ENCODE measurements around the gene GNG13. TPM values are rescaled to one million over a fixed set of nuclear protein-coding genes. Genes with fewer than 3 reads are reported as not detected.

The GNG13 gene
- total and polyA plus RNA-seq, 8 donors: not detected

DNA sequence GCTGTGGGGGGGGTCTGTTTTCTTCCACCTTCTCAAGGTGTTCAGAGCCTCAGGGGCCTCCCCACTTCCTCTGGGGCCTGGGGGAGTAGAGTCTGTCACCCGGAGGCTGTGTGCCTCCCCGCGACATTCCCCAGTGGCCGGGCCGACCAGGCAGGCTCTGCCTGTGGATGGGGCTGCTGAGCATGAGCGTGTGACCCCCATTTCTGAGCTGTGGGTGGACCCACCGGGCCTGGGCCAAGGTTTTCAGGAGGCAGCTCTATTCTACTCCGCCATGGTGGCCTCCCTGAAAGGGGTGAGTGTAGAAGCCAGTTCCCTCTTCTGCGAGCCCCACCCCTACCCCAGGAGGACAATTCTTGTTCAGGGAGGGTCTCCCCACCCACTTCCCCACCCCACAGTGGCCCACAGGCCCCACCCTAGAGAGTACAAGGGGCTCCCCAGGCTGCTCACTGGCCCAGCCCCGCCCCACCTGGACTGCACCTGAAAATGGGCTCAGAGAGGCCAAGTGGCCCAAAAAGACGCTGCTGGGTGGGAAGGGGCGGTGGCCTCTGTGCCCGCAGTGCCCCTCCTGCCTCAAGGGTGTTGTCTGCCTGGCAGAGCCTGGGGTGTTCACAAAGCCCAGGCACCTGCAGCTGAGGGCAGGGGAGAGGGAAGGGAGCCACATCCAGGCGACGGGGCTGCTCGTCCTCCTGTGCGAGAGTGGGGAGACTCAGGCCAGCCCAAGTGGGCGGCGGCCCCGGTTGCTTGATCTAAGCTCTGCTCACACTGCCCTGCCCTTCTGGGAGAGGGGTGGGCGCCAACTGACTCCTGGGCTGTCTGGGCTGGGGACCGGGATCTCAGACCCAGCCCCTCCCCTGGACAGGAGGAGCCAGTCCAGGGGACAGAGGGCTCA is 38.7 kb downstream of the GNG13 start:
- no peak overlapping the region for H3K27ac ChIP-seq
- no peak for TF ChIP-seq POLR2AphosphoS5 (IDR thresholded peaks at IDR 0.05)
- 49 to 75% (median 56%) methylated on average over 15 to 22 of the region's 22 CpGs for WGBS, 5 donors
- peaks cover 0 to 62% (median 8%) of the 10 kb centered on the region in 3 donors for H3K27me3 ChIP-seq
- H3K9me3 ChIP-seq: no peaks in the 10 kb centered on the region
- H3K4me1 ChIP-seq: peaks cover 0 to 16% (median 3%) of the 10 kb centered on the region in 4 donors
- peak in 1 of 2 donors; percentile 58 for DNase-seq
- intact Hi-C loops (cut with DNase I; ENCODE audit: low total_unique reads): no loop called here
- no peaks in the 10 kb centered on the region for H3K36me3 ChIP-seq
- no peak overlapping the region for H3K4me3 ChIP-seq

DNA sequence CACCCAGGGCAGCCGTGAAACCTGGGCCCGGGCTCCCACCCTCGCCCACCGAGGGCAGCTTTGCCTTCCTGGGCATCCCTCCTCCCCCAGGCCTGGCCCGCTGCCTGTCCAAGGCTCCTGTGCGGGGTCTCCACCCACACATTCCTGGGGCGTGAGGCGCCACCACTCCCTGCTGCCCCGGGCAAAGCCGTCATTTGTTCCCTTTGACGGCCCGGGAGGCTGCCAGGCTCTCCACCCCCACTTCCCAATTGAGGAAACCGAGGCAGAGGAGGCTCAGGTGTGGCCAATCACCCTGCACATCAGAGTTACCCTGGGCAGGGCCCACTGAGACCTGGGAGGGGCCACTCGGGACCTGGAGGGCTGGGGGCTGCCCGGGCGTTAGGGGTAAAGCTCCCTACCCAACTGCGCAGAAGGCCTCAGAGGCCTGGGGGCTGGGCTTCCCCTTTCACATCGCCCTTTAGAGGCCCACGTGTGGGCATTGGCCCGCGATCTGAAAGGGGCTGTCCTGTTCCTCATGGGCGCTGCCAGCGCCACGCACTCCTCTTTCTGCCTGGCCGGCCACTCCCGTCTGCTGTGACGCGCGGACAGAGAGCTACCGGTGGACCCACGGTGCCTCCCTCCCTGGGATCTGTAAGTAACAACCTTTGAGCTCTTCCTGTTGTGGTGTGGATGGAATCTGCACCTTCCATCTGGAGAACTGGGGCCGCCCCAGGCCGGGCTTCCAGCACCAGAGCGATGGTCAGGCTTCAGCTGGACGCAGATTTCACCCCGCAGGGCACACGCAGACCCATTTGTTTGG is 39.8 kb downstream of the GNG13 start, which contains the start of gene MSLN:
Gene MSLN, plus strand, starts transcription at position 190 of the 799 bp plus-strand sequence. CDS start 1,947 bp downstream, outside the sequence.
- TF ChIP-seq EP300 (IDR thresholded peaks at IDR 0.05): no peak
- TF ChIP-seq POLR2AphosphoS5 (IDR thresholded peaks at IDR 0.05): no peak
- TF ChIP-seq, protein P1, sequence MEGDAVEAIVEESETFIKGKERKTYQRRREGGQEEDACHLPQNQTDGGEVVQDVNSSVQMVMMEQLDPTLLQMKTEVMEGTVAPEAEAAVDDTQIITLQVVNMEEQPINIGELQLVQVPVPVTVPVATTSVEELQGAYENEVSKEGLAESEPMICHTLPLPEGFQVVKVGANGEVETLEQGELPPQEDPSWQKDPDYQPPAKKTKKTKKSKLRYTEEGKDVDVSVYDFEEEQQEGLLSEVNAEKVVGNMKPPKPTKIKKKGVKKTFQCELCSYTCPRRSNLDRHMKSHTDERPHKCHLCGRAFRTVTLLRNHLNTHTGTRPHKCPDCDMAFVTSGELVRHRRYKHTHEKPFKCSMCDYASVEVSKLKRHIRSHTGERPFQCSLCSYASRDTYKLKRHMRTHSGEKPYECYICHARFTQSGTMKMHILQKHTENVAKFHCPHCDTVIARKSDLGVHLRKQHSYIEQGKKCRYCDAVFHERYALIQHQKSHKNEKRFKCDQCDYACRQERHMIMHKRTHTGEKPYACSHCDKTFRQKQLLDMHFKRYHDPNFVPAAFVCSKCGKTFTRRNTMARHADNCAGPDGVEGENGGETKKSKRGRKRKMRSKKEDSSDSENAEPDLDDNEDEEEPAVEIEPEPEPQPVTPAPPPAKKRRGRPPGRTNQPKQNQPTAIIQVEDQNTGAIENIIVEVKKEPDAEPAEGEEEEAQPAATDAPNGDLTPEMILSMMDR (IDR thresholded peaks at IDR 0.05): no peak
- Histone ChIP-seq H3K4me1 (peaks cover 0 to 16% (median 3%) of the 10 kb centered on the region in 4 donors), H3K4me3 (no peak within 1 kb of the TSS), H3K27me3 (peaks cover 0 to 59% (median 8%) of the 10 kb centered on the region in 3 donors), H3K9me3 (no peaks in the 10 kb centered on the region), H3K36me3 (no peaks in the 10 kb centered on the region), H3K27ac (no peak within 1 kb of the TSS)
- DNase-seq: peak in 1 of 2 donors; percentile 77
- 47 to 68% (median 53%) methylated on average over 25 to 37 of the region's 37 CpGs for WGBS, 5 donors
- intact Hi-C loops (cut with DNase I; ENCODE audit: low total_unique reads): no loop called here

DNA sequence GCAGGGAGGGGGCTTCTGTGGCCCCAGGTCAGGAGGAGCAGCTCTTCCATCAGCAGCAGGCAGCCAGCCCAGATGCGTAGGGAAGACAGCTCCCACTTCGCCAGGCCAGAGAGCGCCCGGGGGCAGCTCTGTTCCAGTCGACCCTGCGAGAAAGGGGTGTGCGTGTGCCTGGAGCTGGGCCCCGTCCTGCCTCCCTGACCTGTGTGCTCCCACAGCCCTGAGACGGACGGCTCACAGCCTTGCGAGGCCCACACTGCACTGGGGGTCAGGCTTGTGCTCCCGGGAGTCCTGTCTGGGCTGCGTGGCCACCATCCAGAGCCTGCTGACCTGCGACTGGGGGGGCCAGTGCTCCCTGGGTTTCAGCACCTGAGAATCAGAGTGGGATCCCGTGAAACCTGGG is 40.5 kb downstream of the GNG13 start:
- no peak for DNase-seq
- Histone ChIP-seq H3K9me3 (no peaks in the 10 kb centered on the region), H3K36me3 (no peaks in the 10 kb centered on the region), H3K27me3 (peaks cover 0 to 56% (median 8%) of the 10 kb centered on the region in 3 donors), H3K4me1 (peaks cover 0 to 16% (median 3%) of the 10 kb centered on the region in 4 donors), H3K4me3 (no peak overlapping the region), H3K27ac (no peak overlapping the region)
- intact Hi-C loops (cut with DNase I; ENCODE audit: low total_unique reads): no loop called here
- no peak for TF ChIP-seq POLR2AphosphoS5 (IDR thresholded peaks at IDR 0.05)
- TF ChIP-seq EP300 (IDR thresholded peaks at IDR 0.05): no peak
- TF ChIP-seq, protein P1 (IDR thresholded peaks at IDR 0.05): no peak
- TF ChIP-seq POLR2A (IDR thresholded peaks at IDR 0.05): no peak
- 51 to 64% (median 55%) methylated on average over 9 to 15 of the region's 15 CpGs for WGBS, 5 donors

DNA sequence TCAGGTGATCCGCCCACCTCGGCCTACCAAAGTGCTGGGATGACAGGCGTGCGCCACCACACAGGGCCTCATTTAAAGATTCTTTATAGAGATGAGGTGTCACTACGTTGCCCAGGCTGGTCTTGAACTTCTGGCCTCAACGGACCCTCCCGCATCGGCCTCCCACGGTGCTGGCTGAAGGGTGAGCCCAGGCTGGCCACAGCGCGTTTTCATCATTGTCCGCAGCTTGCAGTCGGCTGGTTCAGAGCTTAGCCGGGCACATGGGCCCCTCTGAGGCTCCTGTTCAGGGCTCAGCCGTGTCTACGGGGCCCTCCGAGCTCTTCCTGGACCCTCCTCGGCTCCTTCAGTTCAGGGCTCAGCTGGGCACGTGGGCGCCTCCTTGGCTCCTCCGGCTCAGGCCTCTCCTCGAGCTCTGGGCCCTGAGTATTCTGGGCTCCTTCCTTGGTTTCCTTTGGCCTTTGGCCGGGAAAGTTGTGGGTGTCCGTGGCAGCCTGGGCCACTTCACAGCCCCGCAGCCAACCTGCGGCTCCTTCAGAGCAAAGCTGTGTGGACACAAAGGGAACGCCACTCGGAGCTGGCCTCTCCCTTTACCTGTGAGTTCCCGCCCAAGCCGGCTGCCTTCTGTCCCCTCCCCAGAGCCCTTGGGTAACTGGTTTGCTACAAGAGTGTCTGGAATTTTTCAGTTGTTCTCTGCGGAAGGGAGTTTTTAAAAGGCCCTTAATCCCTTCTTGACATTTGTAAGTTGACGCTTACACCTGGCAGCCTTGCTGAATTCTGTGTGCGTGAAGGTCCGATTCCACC is 41.2 kb downstream of the GNG13 start:
- TF ChIP-seq, protein P1 (IDR thresholded peaks at IDR 0.05): no peak
- Histone ChIP-seq H3K4me1 (peaks cover 0 to 16% (median 3%) of the 10 kb centered on the region in 4 donors), H3K4me3 (no peak overlapping the region), H3K36me3 (no peaks in the 10 kb centered on the region), H3K27me3 (peaks cover 0 to 55% (median 8%) of the 10 kb centered on the region in 3 donors), H3K9me3 (no peaks in the 10 kb centered on the region), H3K27ac (no peak overlapping the region)
- DNase-seq: peak; percentile 59 to 89
- 54 to 73% (median 61%) methylated on average over 31 to 34 of the region's 34 CpGs for WGBS, 5 donors
- intact Hi-C loops (cut with DNase I; ENCODE audit: low total_unique reads): no loop called here

All from stomach (tissue), 9 donors.